Breast epithelium (tissue), 3 donors: ENCODE results near the gene AVPR2.

Experiments used
- POLR2A ChIP-seq: fragments of 450-650 bp; IDR thresholded peaks from one replicate; pipeline ENCODE4 v1.6.1; 2016; ENCODE audit warnings: antibody characterized with exemption, mild to moderate bottlenecking, moderate library complexity
- TF ChIP-seq, protein P1 (sequence below), 3 donors: fragments of 450-650 bp; IDR thresholded peaks; one replicate each; pipeline ENCODE4 v1.5.1; 2016 to 2017; ENCODE audit warnings: antibody characterized with exemption in 3 of 3, mild to moderate bottlenecking in 3 of 3, moderate library complexity in 3 of 3

DNA sequence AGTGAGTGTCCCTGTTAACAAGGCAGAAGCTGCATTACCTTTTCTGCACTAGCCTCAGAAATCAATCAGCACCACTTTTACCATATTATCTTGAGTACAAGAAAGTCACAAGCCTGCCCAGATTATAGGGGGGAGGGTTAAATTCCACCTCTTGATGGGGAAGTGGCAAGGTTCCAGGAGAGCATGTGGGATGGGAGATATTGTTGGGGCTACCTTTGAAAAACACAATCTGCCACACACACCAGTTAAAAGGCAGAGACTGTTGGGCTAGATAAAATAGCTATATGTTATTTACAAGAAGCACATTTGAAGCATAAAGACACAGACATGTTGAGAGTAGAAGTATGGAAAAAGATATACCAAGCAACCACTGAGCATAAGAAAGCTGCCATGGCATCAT is 6.6 kb upstream of the AVPR2 start:
- TF ChIP-seq, protein P1, sequence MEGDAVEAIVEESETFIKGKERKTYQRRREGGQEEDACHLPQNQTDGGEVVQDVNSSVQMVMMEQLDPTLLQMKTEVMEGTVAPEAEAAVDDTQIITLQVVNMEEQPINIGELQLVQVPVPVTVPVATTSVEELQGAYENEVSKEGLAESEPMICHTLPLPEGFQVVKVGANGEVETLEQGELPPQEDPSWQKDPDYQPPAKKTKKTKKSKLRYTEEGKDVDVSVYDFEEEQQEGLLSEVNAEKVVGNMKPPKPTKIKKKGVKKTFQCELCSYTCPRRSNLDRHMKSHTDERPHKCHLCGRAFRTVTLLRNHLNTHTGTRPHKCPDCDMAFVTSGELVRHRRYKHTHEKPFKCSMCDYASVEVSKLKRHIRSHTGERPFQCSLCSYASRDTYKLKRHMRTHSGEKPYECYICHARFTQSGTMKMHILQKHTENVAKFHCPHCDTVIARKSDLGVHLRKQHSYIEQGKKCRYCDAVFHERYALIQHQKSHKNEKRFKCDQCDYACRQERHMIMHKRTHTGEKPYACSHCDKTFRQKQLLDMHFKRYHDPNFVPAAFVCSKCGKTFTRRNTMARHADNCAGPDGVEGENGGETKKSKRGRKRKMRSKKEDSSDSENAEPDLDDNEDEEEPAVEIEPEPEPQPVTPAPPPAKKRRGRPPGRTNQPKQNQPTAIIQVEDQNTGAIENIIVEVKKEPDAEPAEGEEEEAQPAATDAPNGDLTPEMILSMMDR (IDR thresholded peaks at IDR 0.05), result no peak
- no peak for TF ChIP-seq POLR2A
